Stimulated activated CD4-positive, alpha-beta T cell treated with anti-CD3 and anti-CD28 coated beads, Interleukin-1b, Interleukin-23, amount 100 ng/mL, for 4 hours (primary cell): Measurements from ENCODE around the gene GOLGA8T.
"Not testable (repeated sequence)": the region's sequence is repeated elsewhere in the genome, so short reads cannot be mapped to it uniquely, and the experiment has no call there.

ENCODE experiments used
- DNase-seq, 2 donors: peaks; one replicate each; pipeline ENCODE4 v3.0.0-alpha.2; 2020; ENCODE audit warnings: low read depth in 2 of 2

The GOLGA8T gene, protein sequence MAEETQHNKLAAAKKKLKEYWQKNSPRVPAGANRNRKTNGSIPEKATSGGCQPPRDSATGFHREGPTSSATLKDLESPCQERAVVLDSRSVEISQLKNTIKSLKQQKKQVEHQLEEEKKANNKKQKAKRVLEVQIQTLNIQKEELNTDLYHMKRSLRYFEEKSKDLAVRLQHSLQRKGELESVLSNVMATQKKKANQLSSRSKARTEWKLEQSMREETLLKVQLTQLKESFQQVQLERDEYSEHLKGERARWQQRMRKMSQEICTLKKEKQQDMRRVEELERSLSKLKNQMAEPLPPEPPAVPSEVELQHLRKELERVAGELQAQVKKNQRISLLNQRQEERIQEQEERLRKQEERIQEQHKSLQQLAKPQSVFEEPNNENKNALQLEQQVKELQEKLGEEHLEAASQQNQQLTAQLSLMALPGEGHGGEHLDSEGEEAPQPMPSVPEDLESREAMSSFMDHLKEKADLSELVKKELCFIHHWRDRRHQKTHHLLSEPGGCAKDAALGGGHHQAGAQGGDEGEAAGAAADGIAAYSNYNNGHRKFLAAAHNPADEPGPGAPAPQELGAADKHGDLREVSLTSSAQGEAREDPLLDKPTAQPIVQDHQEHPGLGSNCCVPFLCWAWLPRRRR

GRCh38 chr15:30134751-30135150 lies at the start of gene GOLGA8T:
Gene GOLGA8T (plus strand): TSS chr15:30135051. CDS start chr15:30135149, 98 bp downstream.
- not testable (repeated sequence) for DNase-seq

- DNase-seq, result not testable (repeated sequence)
These were observed 37.0 kb upstream of the GOLGA8T start for GRCh38 chr15:30097827-30098226.

DNA sequence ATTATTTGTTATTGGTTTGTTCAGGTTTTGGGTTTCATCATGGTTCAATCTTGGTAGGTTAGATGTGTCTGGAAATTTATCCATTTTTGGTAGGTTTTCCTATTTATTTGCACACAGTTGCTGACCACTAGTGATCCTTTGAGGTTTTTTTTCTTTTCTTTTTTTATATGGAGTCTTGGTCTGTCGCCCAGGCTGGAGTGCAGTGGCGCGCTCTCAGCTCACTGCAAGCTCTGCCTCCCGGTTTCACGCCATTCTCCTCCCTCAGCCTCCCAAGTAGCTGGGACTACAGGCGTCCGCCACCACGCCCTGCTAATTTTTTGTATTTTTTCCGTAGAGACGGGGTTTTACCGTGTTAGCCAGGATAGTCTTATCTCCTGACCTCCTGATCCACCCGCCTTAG lies 32.0 kb upstream of the GOLGA8T start:
- not testable (repeated sequence) for DNase-seq

DNA sequence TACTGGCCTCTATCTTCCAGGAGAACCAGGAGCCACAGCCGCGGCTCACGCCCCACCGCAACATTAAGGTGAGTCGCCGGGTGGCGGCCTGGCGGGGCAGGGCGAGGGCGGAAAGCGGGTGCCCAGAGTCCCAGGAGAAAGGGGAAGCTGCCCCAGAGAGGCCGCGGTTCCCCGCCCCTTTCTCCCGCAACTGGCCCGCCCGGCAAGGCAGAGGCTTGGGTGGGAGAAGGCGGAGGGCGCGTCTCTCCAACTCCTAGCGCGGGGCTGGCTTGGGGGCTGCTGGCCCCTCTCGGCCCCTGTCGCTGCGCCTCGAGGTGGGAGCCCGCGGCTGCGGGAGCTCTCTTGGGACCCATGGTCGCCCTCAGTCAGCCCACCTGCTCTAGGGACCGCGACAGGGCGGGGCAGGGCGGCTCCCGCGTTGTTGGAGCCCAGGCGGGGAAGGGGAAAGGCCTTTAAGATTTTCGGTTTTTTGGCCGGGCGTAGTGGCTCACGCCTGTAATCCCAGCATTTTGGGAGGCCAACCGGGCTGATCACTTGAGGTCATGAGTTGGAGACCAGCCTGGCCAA lies 30.8 kb upstream of the GOLGA8T start:
- not testable (repeated sequence) for DNase-seq

DNA sequence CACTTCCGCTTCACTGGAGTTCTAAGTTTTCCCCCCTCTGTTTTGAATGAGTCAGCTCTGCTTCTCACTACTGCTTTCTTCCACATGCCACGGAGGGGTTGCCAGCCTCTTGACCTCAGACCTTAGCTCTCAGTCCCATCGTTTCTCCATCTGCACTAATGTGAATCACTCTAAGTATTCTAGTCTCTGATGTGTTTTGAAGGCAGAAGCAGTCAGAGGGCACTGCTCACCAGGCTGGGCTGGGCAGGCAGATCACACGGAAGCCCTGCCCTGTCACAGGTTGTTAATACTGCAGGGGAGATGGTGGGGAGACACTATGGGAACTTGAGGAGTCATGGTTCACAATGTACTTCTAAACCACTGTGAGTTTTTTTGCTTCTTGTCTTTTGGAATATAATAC lies 24.3 kb upstream of the GOLGA8T start:
- not testable (repeated sequence) for DNase-seq

DNA sequence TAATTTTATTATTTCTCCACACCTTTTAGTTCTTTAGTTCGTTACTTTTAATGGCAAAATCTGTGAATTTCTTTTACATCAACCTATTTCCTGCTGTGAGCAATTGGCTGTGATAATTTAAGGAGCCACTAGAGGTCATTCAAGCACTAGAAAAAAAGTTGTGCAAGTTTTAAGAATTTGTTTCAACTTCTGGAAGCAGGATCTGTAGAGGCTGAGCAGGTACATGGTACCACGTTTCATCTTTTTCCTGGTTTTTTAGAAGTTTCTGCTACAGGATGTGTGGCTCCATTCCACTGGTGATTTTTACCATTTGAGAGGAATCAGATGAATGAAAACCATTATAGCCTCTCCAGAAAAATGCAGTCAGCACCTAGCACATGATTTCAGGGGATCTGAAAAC lies 4.8 kb upstream of the GOLGA8T start:
- not testable (repeated sequence) for DNase-seq

DNA sequence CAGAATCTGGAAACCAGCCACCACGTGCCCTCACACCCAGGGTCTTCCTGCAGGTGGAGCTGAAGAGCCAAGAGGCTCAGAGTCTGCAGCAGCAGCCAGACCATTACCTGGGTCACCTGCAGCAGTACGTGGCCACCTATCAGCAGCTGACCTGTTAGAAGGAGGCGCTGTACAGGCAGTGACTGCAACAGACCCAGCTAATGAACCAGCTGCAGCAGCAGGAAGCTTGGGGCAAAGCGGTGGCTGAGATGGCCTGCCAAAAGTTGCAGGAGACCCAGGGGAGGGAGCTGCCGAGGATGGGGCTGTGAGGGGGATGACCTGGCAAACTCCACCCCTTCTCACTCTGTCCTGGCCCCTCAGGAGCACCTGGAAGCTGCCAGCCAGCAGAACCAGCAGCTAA lies 8.4 kb downstream of the GOLGA8T start:
- not testable (repeated sequence) for DNase-seq

DNA sequence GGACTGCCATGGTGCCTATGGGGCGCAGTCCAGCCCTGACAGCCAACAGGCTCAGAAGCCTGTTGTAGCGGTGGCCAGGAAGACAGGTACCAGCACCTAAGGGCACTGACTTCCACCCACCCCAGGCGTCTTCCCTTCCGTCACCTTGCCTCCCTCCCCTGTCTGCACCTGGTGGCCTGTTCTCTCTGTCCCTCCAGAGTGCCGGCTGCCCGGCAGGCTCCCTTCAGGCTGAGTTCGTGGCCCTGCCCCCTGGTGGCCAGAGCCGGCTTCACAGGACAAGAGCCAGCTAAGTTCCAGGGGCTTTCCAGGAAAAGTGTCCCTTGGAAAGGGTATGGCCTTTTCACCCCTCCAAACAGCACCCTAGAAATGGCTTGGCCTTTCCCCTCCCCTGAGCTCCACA lies 15.0 kb downstream of the GOLGA8T start:
- DNase-seq, result not testable (repeated sequence)

DNA sequence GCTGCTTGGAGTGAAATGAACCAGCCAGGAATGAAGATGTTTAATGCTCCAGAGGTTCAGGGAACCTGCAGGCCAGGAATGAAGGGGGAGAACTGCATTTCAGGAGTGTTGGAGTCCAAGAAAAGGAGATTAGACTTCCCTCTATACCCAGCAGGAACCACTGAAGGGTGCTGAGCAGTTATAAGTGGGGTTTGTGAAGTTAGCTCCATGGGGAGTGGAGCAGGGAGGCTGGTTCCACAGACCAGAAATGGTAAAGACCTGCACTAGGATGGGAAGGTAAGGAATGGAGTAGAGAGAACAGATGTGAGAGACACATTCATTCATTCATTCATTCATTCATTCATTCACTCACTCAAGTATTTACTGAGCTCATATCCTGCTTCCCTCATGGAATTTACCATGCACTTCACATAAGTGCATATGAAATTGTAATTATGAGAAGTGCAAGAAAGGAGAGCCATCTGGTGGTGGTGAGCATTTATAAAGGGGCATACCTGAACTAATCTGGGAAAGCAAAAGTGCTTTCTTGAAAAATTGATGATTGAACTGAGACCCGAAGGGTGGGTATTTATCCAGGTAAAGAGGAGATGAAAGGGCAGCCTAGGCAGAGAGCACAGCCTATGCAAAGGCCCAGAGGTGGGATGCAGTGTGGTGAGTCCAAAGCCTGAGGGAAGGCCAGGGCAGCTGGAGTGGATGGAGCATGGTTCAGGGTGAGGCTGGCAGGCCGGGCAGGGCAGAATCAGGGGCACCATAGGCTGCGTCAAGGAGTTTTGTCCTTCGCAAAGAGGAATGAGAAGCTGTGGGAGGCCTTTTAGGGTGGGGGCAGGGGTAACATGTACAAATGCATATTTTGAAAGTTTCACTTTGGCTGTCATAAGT lies 27.9 kb downstream of the GOLGA8T start:
- DNase-seq, result not testable (repeated sequence)

DNA sequence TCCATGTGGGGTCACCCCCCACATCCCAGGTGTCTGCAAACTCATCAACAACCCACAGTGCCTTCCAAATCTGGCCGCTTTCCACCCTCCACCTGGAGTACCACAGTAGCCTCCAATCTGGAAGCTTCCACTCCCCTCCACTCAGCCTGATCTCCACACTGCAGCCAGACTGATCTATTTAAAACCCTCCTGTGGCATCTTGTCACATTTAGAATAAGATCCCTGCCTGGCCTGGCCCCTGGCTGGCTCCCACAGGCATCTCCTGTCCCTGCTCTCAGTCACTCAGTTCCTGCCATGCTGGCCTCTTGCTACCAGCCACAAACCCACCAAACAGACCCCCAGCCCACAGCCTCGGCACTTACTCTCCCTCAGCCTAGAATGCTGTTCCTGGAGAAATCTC lies 28.9 kb downstream of the GOLGA8T start:
- DNase-seq, result not testable (repeated sequence)

DNA sequence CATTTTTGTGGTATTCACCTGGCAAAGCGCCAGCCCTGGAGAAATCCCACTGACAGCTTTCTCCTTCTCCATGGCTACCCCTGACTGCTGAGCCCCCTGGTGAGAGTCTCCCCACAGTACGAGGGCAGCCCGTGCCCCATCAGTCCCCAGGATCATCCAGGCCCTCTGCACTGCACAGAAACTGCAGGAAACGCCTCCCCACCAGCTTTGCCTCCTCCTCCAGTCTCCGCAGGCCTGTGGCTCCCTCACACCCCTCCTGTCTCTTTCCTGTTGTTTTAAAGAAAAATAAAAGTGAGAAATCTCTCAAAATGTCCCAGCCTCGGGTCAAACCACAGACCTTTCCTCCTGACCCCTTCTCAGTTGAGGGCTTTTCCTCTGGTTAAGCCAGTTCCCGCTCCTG lies 29.4 kb downstream of the GOLGA8T start:
- not testable (repeated sequence) for DNase-seq

GRCh38 chr15:30167403-30167802 lies 32.6 kb downstream of the GOLGA8T start:
- DNase-seq, result not testable (repeated sequence)

DNA sequence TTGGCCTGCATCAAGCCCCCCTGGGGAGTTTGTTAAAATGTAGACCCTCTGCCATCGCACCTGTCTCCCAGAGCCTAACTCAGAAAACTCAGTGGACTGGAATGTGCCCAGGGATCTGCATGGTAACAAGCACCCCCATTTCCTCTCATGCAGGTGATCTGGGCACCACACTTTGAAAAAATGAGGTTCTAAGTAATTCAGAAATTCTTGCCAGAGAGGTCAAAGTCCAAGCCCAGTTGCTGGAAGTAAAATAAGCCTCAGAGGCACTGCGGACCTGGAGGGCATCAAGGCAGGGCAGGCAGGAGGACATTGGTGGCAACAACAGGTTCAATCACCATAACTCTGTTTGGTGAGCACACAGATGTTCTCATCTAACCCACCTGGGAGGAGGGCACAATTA lies 33.0 kb downstream of the GOLGA8T start:
- not testable (repeated sequence) for DNase-seq

DNA sequence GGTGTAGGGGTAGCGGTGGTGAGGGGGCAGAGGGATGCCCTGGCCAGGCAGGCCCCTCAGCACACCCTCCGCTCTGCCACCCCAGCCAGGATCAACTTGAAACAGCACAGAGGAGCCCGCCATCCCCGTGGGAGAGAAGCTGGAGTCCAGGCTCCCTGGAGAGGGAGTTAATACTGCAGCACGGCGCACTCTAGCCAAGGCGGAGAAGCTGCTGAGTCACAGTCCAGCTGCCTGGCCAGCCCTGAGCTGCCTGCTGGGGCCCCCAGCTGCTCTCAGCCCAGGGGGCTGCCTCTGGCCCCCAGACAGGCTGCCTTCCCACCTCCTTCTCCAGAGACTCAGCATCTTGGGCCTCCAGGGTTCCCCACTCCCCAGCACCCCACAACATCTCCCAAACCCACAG lies 36.6 kb downstream of the GOLGA8T start:
- DNase-seq, result not testable (repeated sequence)

- peak; percentile 25 to 56 for DNase-seq
These were observed 38.3 kb downstream of the GOLGA8T start for GRCh38 chr15:30173041-30173608.

- not testable (repeated sequence) for DNase-seq
These were observed 40.4 kb downstream of the GOLGA8T start for GRCh38 chr15:30175291-30175690.

DNA sequence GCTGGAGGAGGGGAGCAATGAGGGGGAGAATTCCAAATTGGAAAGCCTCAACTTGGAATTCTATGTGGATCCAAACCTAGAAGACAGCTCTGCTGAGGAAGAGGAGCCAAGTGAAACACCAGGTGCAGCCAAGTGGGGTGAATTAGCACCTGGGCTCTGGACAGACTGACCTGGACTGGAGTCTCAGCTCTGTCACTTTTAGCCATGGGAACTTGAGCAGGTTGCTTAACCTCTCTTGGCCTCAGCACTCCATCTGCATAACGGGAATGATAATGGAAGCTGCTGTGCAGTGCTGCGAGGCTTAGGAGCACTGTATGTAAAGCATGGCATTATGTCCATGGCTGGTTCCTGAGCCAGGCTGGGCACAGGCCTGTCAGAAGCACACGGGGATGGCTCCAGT lies 41.8 kb downstream of the GOLGA8T start:
- not testable (repeated sequence) for DNase-seq

DNA sequence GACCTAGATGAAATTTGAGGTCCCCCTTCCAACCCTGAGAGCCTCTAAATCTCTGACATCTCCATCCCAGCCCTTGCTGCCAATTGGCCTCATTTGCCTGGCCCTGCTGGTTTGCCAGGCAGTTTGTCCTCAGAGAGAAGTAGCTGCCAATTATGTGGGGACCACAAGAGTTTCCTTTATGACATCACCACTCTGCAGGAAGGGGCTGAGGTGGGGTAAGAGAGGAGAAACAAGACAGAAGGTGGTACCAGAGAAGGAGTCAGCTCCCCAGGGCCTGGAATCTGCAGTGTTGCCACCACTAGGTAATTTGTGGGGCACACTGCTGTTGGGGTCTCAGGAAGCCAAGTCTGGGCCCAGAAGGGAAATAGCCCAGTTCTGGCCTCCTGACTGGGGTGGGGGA lies 45.0 kb downstream of the GOLGA8T start:
- DNase-seq, result not testable (repeated sequence)

GRCh38 chr15:30185495-30185894 lies 50.6 kb downstream of the GOLGA8T start:
- not testable (repeated sequence) for DNase-seq

DNA sequence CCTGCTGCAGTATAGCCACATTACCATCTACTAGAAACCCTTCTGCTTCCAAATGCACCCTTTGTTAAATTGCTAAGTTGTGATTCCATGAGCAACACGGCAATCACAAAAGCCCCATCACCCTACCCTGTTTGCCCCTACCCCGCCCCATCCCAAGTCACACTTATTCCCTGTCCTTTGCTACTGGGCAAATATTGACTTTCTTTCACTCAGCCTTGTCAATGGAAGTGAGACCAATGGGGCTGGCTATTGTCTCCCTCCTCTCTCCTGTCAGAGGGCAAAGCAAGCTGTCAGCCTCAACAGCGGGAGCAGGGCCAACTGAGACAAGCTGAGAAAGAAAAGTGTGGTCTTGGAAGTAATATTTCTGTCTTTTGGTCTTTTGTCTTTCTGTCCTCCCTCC lies 52.6 kb downstream of the GOLGA8T start:
- DNase-seq, result not testable (repeated sequence)

GRCh38 chr15:30189754-30190153 lies 54.9 kb downstream of the GOLGA8T start:
- DNase-seq, result not testable (repeated sequence)
